ENCODE results near the gene ZNF521. TPM values are rescaled to one million over a fixed set of nuclear protein-coding genes. Genes with fewer than 3 reads are reported as not detected.

ZNF521 gene
- polyA plus RNA-seq (2011; rRNA removed), result 25.9 and 27.4 TPM in 2 replicates
- polyA minus RNA-seq (2011; rRNA and poly(A)+ RNA removed), result 91.0 and 116 TPM in 2 replicates

DNA sequence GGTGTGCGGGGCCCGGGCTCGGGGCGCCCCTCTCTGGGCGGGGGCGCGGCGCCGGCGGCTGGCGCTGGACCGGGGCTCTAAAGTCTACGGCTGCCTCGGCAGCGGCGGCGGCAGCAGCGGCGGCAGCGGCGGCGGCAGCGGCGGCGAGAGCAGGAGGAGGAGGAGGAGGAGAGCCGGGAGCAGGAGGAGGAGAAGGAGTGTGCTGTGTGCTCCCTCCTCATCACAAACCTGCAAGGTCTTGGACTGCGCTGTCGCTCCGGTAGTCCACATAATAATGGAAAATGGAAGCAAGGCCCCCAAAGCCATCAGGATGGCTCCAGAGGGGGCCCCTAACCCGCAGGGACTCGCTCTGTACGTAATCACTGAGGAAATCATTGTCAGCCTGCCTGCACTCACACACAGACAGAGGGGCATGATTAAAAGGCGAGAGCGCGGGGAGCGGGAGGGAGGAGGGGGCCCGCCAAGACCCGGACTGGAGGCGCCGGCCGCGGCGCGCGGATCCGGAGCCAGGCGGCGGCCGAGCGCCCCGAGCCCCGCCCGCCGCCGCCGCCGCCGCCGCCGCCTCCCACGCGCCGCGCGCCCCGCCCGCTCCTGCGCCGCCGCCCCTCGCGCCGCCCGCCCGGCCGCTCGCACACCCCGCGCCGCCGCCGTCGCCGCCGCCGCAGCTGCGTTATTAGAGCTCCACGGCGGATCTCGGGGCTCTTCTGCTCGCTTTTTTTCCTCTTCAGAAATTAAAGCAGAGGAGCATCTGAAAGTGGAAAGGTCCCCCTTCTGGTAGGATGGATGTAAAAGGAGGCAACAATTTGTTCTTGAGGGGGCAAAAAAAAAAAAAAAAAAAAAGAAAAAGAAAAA, at the start of gene ZNF521:
TSS of gene ZNF521 (minus strand) at position 390 of the 852 bp plus-strand sequence. CDS start 1,220 bp downstream, outside the sequence.
- Histone ChIP-seq H3K9me3 (ENCODE audit: control insufficient read depth, insufficient read depth, low read length) (no peaks in the 10 kb centered on the region), H3K27me3 (ENCODE audit: control insufficient read depth, insufficient read depth, low read length) (peaks cover 7% of the 10 kb centered on the region), H3K4me3 (ENCODE audit: low read depth, low read length) (peak within 1 kb of the TSS; percentile 87), H3K27ac (ENCODE audit: low read depth, low read length) (peak within 1 kb of the TSS; percentile 89)
- CTCF ChIA-PET, result interaction anchor here (0.6 to 1.7 kb wide), 18 partner anchors 49 to 954 kb away, joined by 3 to 7 read pairs (median 4); partner anchors contain the start of gene OSBPL1A
- POLR2A ChIA-PET, result interaction anchor here (0.7 kb wide), 2 partner anchors 408 to 1847 kb away, joined by 3 to 4 read pairs; no protein-coding TSS in a partner anchor
- TF ChIP-seq, protein P1, sequence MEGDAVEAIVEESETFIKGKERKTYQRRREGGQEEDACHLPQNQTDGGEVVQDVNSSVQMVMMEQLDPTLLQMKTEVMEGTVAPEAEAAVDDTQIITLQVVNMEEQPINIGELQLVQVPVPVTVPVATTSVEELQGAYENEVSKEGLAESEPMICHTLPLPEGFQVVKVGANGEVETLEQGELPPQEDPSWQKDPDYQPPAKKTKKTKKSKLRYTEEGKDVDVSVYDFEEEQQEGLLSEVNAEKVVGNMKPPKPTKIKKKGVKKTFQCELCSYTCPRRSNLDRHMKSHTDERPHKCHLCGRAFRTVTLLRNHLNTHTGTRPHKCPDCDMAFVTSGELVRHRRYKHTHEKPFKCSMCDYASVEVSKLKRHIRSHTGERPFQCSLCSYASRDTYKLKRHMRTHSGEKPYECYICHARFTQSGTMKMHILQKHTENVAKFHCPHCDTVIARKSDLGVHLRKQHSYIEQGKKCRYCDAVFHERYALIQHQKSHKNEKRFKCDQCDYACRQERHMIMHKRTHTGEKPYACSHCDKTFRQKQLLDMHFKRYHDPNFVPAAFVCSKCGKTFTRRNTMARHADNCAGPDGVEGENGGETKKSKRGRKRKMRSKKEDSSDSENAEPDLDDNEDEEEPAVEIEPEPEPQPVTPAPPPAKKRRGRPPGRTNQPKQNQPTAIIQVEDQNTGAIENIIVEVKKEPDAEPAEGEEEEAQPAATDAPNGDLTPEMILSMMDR (IDR thresholded peaks at IDR 0.05; ENCODE audit: low read depth, low read length), result peak; percentile 49
- peak; percentile 59 for DNase-seq (ENCODE audit: low read depth, low spot score)

DNA sequence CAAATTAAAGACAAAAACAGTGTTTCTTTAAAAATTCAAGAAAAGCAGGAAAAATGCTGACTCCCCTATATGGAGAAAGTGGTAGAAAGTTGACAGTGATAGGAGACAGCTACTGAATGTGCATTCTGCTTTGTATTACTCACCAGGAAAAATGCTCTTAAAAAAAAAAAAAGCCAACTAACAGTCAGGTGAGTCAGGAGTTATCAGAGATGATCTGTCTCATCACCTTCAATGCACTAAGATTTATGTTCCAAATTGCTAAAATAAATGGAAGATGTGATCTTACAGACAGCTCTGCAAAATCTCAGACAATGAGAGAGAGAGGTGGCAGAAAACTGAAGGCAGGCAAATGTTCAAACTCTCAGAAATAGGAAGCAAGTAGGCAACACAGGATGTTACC, 47.6 kb upstream of the ZNF521 start:
- H3K27ac ChIP-seq (ENCODE audit: low read depth, low read length), result no peak overlapping the region
- no peaks in the 10 kb centered on the region for H3K27me3 ChIP-seq (ENCODE audit: control insufficient read depth, insufficient read depth, low read length)
- POLR2A ChIA-PET, result no interaction called here
- no peak overlapping the region for H3K4me3 ChIP-seq (ENCODE audit: low read depth, low read length)
- no peak for DNase-seq (ENCODE audit: low read depth, low spot score)
- TF ChIP-seq, protein P1 (IDR thresholded peaks at IDR 0.05; ENCODE audit: low read depth, low read length), result no peak
- H3K9me3 ChIP-seq (ENCODE audit: control insufficient read depth, insufficient read depth, low read length), result no peaks in the 10 kb centered on the region
- CTCF ChIA-PET, result interaction anchor here (1.0 kb wide), 1 partner anchor 10 kb away, joined by 3 read pairs; no protein-coding TSS in a partner anchor

DNA sequence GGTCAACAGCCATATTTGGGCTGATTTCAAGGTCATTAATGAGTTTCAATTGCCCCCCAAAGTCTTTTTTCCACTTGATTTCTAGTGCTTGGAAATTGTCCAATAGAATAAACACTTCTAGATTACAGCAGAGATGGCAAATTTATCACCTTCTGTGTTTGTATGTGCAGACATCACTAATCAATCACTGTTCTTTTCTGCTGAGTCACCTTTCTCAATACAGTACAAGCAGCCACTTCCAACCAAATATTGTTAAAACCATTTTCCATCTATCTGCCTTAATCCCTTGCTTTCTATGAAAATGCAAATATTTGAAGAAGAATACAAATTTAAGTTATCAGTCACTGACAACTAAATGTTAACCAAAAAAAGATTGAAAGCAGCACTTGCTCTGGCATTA, 40.2 kb upstream of the ZNF521 start:
- no peak overlapping the region for H3K4me3 ChIP-seq (ENCODE audit: low read depth, low read length)
- H3K27ac ChIP-seq (ENCODE audit: low read depth, low read length), result no peak overlapping the region
- DNase-seq (ENCODE audit: low read depth, low spot score), result no peak
- ChIA-PET CTCF (no interaction called here), POLR2A (no interaction called here)
- TF ChIP-seq, protein P1 (IDR thresholded peaks at IDR 0.05; ENCODE audit: low read depth, low read length), result no peak
- H3K9me3 ChIP-seq (ENCODE audit: control insufficient read depth, insufficient read depth, low read length), result no peaks in the 10 kb centered on the region
- H3K27me3 ChIP-seq (ENCODE audit: control insufficient read depth, insufficient read depth, low read length), result no peaks in the 10 kb centered on the region

DNA sequence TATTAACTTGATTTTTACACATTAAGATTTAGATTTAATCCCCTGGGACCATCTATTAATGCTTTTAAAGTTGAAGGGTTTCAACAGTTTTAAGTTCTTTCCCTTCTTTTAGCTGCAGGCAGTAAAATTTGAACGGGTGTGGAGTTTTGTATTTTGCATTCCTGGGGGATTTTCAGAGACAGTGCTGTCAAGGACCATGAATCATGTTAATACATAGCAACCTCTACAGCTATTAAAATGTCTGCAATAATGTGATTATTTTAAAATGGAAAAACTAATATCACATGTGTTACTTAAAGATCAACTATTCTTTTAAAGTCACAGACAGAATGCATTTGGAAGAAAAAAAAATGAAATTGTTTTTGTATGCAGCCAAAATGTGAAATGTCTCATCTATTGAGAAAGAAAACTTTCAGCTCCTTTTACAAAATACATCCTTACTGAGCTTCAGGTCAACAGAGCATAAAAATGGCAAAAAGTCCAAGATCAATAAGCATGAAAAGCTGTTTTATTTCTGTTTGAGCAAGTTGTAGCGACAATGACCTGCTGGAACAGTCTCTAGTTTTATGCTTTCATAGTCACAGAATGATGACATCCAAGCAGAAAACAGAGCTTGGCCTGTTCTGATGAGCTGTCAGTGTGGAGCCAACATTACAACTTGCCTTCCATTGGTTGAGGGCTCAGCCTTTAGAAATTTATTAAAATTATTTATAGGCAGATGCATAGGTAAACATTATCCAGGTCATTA, 21.6 kb upstream of the ZNF521 start:
- no peak overlapping the region for H3K27ac ChIP-seq (ENCODE audit: low read depth, low read length)
- DNase-seq (ENCODE audit: low read depth, low spot score), result no peak
- H3K9me3 ChIP-seq (ENCODE audit: control insufficient read depth, insufficient read depth, low read length), result no peaks in the 10 kb centered on the region
- no peak overlapping the region for H3K4me3 ChIP-seq (ENCODE audit: low read depth, low read length)
- ChIA-PET POLR2A (no interaction called here), CTCF (interaction anchor here (0.6 kb wide), 1 partner anchor 463 kb away, joined by 4 read pairs; no protein-coding TSS in a partner anchor)
- peaks cover 12% of the 10 kb centered on the region for H3K27me3 ChIP-seq (ENCODE audit: control insufficient read depth, insufficient read depth, low read length)
- TF ChIP-seq, protein P1 (IDR thresholded peaks at IDR 0.05; ENCODE audit: low read depth, low read length), result no peak

All from AG04450 (cell line).